HepG2 (cell line): ENCODE data around the gene NRSN2. TPM values are rescaled to one million over a fixed set of nuclear protein-coding genes. Genes with fewer than 3 reads are reported as not detected.

Source experiments
- AGO1 ChIP-seq: fragments of 200-400 bp; formaldehyde crosslinking; IDR thresholded peaks from 2 replicates; pipeline ENCODE4 v1.6.1; 2017; ENCODE audit warnings: mild to moderate bottlenecking, low read depth, low read length, moderate library complexity; ENCODE audit not compliant: poor library complexity, severe bottlenecking
- HDAC6 ChIP-seq: fragments of 200-600 bp; sonication (generic); IDR thresholded peaks from 2 replicates; pipeline ENCODE4 v1.7.0; 2017; ENCODE audit warnings: mild to moderate bottlenecking, antibody characterized with exemption, low read length, low read depth
- HNF4A ChIP-seq: sonication (generic); formaldehyde crosslinking; IDR thresholded peaks from 2 replicates; pipeline ENCODE4 v1.4.0; 2020; ENCODE audit warnings: missing genetic modification reagents
- KDM5B ChIP-seq: sonication (generic); formaldehyde crosslinking; IDR thresholded peaks from 2 replicates; pipeline ENCODE4 v1.4.0; 2020; ENCODE audit warnings: missing genetic modification reagents, mild to moderate bottlenecking, borderline replicate concordance
- POLR2G ChIP-seq: fragments of 200-400 bp; formaldehyde crosslinking; IDR thresholded peaks from 2 replicates; pipeline ENCODE4 v1.6.1; 2018; ENCODE audit warnings: mild to moderate bottlenecking, low read depth, low read length, moderate library complexity
- RBFOX2 ChIP-seq: fragments of 200-400 bp; formaldehyde crosslinking; IDR thresholded peaks from 2 replicates; pipeline ENCODE4 v1.6.1; 2017; ENCODE audit warnings: low read depth, mild to moderate bottlenecking, low read length
- SIN3B ChIP-seq: fragments of 150-350 bp; IDR thresholded peaks from 2 replicates; pipeline ENCODE4 v1.6.1; 2014; ENCODE audit warnings: low read length
- ZFY ChIP-seq: sonication (generic); formaldehyde crosslinking; IDR thresholded peaks from 2 replicates; pipeline ENCODE4 v1.4.0; 2020; ENCODE audit warnings: missing genetic modification reagents
- ZNF331 ChIP-seq: sonication (generic); formaldehyde crosslinking; IDR thresholded peaks from 2 replicates; pipeline ENCODE4 v1.4.0; 2020; ENCODE audit warnings: missing genetic modification reagents
- ZNF503 ChIP-seq: sonication (generic); formaldehyde crosslinking; IDR thresholded peaks from 2 replicates; pipeline ENCODE4 v1.4.0; 2020; ENCODE audit warnings: missing genetic modification reagents
- ZNF549 ChIP-seq: sonication (generic); formaldehyde crosslinking; IDR thresholded peaks from 2 replicates; pipeline ENCODE4 v1.5.0; 2020; ENCODE audit warnings: missing genetic modification reagents
- ZNF670 ChIP-seq: sonication (generic); formaldehyde crosslinking; IDR thresholded peaks from 2 replicates; pipeline ENCODE4 v1.8.0; 2022; ENCODE audit warnings: mild to moderate bottlenecking, missing genetic modification reagents, borderline replicate concordance
- ZNF749 ChIP-seq: sonication (generic); formaldehyde crosslinking; IDR thresholded peaks from 2 replicates; pipeline ENCODE4 v1.8.0; 2022; ENCODE audit warnings: mild to moderate bottlenecking, missing genetic modification reagents, moderate library complexity, borderline replicate concordance
- ZXDC ChIP-seq: sonication (generic); formaldehyde crosslinking; IDR thresholded peaks from 2 replicates; pipeline ENCODE4 v1.5.0; 2020; ENCODE audit warnings: mild to moderate bottlenecking, missing genetic modification reagents
- polyA plus RNA-seq, 8 experiments: library from polyadenylated mRNA; depleted of rRNA in 3 of 8; stranded (reverse) in 7 of 8; unstranded in 1 of 8; fragments of >200 nt; fragmentation: Illumina TruSeq in 4 of 8; extraction: Trizol in 4 of 8; gene quantifications; 2 replicates each; pipeline versions ENCODE4 v1.2.1 to v1.2.3, GENCODE V29; 2011 to 2016; ENCODE audit warnings: low read depth in 4 of 8, missing spikeins in 1 of 8, mixed read lengths in 1 of 8; ENCODE audit not compliant: insufficient read depth in 1 of 8
- total RNA-seq, 5 experiments: library from RNA; depleted of rRNA; stranded (reverse); fragments of >200 nt; fragmentation: Illumina TruSeq; extraction: Trizol; gene quantifications; 2 replicates each; pipeline ENCODE4 v1.2.3, GENCODE V29; 2016; ENCODE audit warnings: low read depth in 1 of 5
- TF ChIP-seq, protein P1 (sequence below): sonication (generic); formaldehyde crosslinking; IDR thresholded peaks from 2 replicates; pipeline ENCODE4 v1.5.0; 2020; ENCODE audit warnings: mild to moderate bottlenecking, missing genetic modification reagents, borderline replicate concordance
- TF ChIP-seq, protein P2 (sequence below): sonication (generic); formaldehyde crosslinking; IDR thresholded peaks from 2 replicates; pipeline ENCODE4 v1.8.0; 2022; ENCODE audit warnings: mild to moderate bottlenecking, missing genetic modification reagents; ENCODE audit not compliant: insufficient replicate concordance

NRSN2 gene
- total and polyA plus RNA-seq, 2 of the 13 experiments (the other 11 are each of a cell fraction or from before 2014, with no cell fraction given) = 32.3 to 49.4 TPM

DNA sequence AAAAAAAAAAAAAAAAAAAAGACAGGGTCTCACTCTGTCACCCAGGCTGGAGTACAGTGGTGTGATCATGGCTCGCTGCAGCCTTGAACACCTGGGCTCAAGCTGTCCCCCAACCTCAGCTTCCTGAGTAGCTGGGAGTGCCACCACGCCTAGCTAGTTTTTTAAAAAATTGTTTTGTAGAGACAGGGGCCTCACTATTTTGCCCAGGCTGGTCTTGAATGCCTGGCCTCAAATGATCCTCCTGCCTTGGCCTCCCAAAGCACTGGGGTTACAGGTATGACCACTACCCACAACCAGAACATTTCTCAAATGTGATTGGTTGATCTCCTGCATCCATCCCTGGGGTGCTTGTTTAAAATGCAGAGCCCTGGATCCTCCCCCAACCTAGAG, 55.6 kb downstream of the NRSN2 start (continued):
- TF ChIP-seq, protein P1, sequence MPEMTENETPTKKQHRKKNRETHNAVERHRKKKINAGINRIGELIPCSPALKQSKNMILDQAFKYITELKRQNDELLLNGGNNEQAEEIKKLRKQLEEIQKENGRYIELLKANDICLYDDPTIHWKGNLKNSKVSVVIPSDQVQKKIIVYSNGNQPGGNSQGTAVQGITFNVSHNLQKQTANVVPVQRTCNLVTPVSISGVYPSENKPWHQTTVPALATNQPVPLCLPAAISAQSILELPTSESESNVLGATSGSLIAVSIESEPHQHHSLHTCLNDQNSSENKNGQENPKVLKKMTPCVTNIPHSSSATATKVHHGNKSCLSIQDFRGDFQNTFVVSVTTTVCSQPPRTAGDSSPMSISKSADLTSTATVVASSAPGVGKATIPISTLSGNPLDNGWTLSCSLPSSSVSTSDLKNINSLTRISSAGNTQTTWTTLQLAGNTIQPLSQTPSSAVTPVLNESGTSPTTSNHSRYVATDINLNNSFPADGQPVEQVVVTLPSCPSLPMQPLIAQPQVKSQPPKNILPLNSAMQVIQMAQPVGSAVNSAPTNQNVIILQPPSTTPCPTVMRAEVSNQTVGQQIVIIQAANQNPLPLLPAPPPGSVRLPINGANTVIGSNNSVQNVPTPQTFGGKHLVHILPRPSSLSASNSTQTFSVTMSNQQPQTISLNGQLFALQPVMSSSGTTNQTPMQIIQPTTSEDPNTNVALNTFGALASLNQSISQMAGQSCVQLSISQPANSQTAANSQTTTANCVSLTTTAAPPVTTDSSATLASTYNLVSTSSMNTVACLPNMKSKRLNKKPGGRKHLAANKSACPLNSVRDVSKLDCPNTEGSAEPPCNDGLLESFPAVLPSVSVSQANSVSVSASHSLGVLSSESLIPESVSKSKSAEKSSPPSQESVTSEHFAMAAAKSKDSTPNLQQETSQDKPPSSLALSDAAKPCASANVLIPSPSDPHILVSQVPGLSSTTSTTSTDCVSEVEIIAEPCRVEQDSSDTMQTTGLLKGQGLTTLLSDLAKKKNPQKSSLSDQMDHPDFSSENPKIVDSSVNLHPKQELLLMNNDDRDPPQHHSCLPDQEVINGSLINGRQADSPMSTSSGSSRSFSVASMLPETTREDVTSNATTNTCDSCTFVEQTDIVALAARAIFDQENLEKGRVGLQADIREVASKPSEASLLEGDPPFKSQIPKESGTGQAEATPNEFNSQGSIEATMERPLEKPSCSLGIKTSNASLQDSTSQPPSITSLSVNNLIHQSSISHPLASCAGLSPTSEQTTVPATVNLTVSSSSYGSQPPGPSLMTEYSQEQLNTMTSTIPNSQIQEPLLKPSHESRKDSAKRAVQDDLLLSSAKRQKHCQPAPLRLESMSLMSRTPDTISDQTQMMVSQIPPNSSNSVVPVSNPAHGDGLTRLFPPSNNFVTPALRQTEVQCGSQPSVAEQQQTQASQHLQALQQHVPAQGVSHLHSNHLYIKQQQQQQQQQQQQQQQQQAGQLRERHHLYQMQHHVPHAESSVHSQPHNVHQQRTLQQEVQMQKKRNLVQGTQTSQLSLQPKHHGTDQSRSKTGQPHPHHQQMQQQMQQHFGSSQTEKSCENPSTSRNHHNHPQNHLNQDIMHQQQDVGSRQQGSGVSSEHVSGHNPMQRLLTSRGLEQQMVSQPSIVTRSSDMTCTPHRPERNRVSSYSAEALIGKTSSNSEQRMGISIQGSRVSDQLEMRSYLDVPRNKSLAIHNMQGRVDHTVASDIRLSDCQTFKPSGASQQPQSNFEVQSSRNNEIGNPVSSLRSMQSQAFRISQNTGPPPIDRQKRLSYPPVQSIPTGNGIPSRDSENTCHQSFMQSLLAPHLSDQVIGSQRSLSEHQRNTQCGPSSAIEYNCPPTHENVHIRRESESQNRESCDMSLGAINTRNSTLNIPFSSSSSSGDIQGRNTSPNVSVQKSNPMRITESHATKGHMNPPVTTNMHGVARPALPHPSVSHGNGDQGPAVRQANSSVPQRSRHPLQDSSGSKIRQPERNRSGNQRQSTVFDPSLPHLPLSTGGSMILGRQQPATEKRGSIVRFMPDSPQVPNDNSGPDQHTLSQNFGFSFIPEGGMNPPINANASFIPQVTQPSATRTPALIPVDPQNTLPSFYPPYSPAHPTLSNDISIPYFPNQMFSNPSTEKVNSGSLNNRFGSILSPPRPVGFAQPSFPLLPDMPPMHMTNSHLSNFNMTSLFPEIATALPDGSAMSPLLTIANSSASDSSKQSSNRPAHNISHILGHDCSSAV (CRISPR knock-in tag) = no peak
- TF ChIP-seq HDAC6 (no peak), RBFOX2 (peak; percentile 55), SIN3B (no peak), ZNF503 (CRISPR knock-in tag) (peak; percentile 28; the same call in 1 of the 2 replicates), KDM5B (peak; percentile 78; the same call in 1 of the 2 replicates), ZNF331 (no peak), ZFY (CRISPR knock-in tag) (0 out of 2 replicates have a peak, but pooled peaks have one; percentile 9), HNF4A (CRISPR knock-in tag) (no peak), ZNF549 (CRISPR knock-in tag) (no peak), ZXDC (CRISPR knock-in tag) (no peak), ZNF670 (CRISPR knock-in tag) (no peak), AGO1 (no peak), ZNF749 (CRISPR knock-in tag) (no peak), POLR2G (peak; percentile 62; the same call in 1 of the 2 replicates)
- TF ChIP-seq, protein P2, sequence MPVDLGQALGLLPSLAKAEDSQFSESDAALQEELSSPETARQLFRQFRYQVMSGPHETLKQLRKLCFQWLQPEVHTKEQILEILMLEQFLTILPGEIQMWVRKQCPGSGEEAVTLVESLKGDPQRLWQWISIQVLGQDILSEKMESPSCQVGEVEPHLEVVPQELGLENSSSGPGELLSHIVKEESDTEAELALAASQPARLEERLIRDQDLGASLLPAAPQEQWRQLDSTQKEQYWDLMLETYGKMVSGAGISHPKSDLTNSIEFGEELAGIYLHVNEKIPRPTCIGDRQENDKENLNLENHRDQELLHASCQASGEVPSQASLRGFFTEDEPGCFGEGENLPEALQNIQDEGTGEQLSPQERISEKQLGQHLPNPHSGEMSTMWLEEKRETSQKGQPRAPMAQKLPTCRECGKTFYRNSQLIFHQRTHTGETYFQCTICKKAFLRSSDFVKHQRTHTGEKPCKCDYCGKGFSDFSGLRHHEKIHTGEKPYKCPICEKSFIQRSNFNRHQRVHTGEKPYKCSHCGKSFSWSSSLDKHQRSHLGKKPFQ = peak; percentile 80
